Lower leg skin (tissue), 4 donors: ENCODE data around the gene TBC1D8. TPM values are rescaled to one million over a fixed set of nuclear protein-coding genes. Genes with fewer than 3 reads are reported as not detected.
A peak's percentile ranks its signal among the peaks of the same experiment; 100 is the strongest.

Experiments
- DNase-seq, 2 donors: peaks; one replicate each; pipeline ENCODE4 v3.0.0-alpha.2; 2019; ENCODE audit warnings: low spot score in 2 of 2
- H3K4me3 ChIP-seq: fragments of 200-600 bp; sonication (generic); 2 replicates; pipeline ENCODE4 v1.5.1; 2017; ENCODE audit warnings: mild to moderate bottlenecking, low read depth; ENCODE audit not compliant: poor library complexity, severe bottlenecking
- CTCF ChIP-seq, 3 donors: fragments of 450-650 bp; IDR thresholded peaks; one replicate each; pipeline ENCODE4 v1.5.1; 2016; ENCODE audit warnings: antibody characterized with exemption in 3 of 3, mild to moderate bottlenecking in 3 of 3, moderate library complexity in 2 of 3
- POLR2A ChIP-seq, 2 donors: fragments of 450-650 bp; IDR thresholded peaks; one replicate each; pipeline ENCODE4 v1.6.1; 2016 to 2017; ENCODE audit warnings: antibody characterized with exemption in 2 of 2, mild to moderate bottlenecking in 1 of 2, moderate library complexity in 1 of 2
- WGBS, 2 donors: methylation state at CpG; one replicate each; pipeline ENCODE4 v1.1.5; 2018; 5-methylcytosine and 5-hydroxymethylcytosine counted together
- intact Hi-C: fragments of 100-400 bp; cut with DNase I; formaldehyde crosslinking; loops from one replicate; pipeline ENCODE4 v1.15.0; 2023; ENCODE audit warnings: low total_unique reads
- total RNA-seq, 4 donors: library from RNA; depleted of rRNA; stranded (reverse); fragments of >200 nt; gene quantifications; one replicate each; pipeline ENCODE4 v1.1.0, GENCODE V29; 2016

Gene TBC1D8
- total RNA-seq, 4 donors from 2014 or later = 29.4 to 102 (median 46.1) TPM

- no peak overlapping the region for H3K4me3 ChIP-seq
- DNase-seq = no peak
- TF ChIP-seq POLR2A (IDR thresholded peaks at IDR 0.05) (no peak), CTCF (IDR thresholded peaks at IDR 0.05) (no peak)
- 35 to 40% methylated on average over 6 of the region's 6 CpGs for WGBS, 2 donors
- intact Hi-C loops = no loop called here
These were observed 191.8 kb downstream of the TBC1D8 start for GRCh38 chr2:100959225-100959880.

DNA sequence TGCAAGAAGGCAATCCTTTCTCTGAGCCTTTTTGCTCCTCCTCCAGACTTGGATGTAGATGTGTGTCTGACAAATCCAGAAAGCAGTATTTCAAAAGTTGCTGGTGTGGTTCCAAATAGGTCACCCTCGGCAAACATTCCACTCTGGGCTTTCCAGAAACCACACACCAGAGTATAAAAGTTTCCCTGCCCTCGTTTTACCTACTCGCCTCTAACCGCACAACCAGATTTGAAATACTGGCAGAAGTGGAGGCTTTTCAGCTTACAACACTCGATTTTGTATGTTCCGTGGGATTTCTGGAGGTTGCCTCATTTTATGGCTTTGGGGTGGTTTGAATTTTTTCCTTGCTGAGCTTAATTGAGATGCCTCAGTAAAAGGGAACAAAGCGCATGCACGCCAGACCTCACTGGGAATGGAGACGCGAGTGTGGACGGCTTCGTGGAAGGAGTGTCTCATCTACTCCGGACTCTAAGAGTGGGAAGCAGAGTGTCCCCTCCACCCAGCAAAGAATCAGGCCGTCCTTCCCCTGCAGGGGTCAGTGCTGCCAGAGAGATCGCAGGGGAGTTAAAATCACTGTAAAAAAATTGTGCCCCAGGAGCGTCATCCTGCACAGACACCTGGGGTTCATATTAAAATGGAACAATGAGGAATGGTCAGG, 193.1 kb downstream of the TBC1D8 start:
- 39 to 46% methylated on average over 16 of the region's 16 CpGs for WGBS, 2 donors
- TF ChIP-seq POLR2A (IDR thresholded peaks at IDR 0.05) (no peak), CTCF (IDR thresholded peaks at IDR 0.05) (no peak)
- H3K4me3 ChIP-seq = no peak overlapping the region
- intact Hi-C loops = no loop called here
- DNase-seq = peak in 1 of 2 donors; percentile 69

Other genes starting within 250 kb of the TBC1D8 start
- 1,000 to 10,000 TPM; 1,244 to 1,827 (median 1,503) TPM for gene RPL31, start 149.1 kb downstream of the TBC1D8 start, total RNA-seq
- 10 to 100 TPM; 26.1 to 32.1 (median 28.7) TPM for gene CNOT11, start 101.5 kb upstream of the TBC1D8 start, total RNA-seq
- 100 to 1,000 TPM in 1 of 4 donors, 10 to 100 TPM in 3; 59.8 to 120 (median 77.7) TPM for gene RNF149, start 157.3 kb upstream of the TBC1D8 start, total RNA-seq
- gene CREG2, start 236.1 kb upstream of the TBC1D8 start, total RNA-seq = not detected